Measurements from ENCODE around the gene LGALS9.

DNA sequence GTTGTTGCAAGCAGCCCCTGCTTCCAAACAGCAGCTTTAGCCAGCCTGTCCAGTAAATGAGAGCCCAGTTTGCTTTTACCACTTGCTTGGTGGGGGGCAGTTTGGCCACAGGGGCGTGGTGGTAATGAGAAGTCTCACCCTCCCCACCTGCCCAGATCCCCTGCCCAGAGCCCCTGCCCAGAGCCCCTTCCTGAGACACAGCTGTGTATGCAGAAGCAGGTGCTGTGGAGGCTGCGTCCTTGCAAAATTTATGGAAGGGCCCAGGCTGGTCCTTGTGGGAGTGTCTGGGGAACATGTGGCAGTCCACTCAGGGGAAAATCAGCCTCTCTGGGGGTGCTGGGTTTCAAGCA, 27.6 kb upstream of the LGALS9 start:
- TF ChIP-seq, protein P1, sequence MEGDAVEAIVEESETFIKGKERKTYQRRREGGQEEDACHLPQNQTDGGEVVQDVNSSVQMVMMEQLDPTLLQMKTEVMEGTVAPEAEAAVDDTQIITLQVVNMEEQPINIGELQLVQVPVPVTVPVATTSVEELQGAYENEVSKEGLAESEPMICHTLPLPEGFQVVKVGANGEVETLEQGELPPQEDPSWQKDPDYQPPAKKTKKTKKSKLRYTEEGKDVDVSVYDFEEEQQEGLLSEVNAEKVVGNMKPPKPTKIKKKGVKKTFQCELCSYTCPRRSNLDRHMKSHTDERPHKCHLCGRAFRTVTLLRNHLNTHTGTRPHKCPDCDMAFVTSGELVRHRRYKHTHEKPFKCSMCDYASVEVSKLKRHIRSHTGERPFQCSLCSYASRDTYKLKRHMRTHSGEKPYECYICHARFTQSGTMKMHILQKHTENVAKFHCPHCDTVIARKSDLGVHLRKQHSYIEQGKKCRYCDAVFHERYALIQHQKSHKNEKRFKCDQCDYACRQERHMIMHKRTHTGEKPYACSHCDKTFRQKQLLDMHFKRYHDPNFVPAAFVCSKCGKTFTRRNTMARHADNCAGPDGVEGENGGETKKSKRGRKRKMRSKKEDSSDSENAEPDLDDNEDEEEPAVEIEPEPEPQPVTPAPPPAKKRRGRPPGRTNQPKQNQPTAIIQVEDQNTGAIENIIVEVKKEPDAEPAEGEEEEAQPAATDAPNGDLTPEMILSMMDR (conservative IDR thresholded peaks at IDR 0.05; ENCODE audit: low read depth in 2 of 2): no peak; a peak in 1 of 4 replicates
- TF ChIP-seq POLR2AphosphoS5 (IDR thresholded peaks at IDR 0.05; ENCODE audit: low read depth) (no peak), ZNF114 (CRISPR knock-in tag; IDR thresholded peaks at IDR 0.05) (no peak), EZH2 (IDR thresholded peaks at IDR 0.05; ENCODE audit: low read depth, unreplicated experiment) (no peak), JUNB (IDR thresholded peaks at IDR 0.05; ENCODE audit: unreplicated experiment) (no peak), EZH2phosphoT487 (IDR thresholded peaks at IDR 0.05; ENCODE audit: unreplicated experiment) (no peak), ZNF331 (CRISPR knock-in tag; IDR thresholded peaks at IDR 0.05; ENCODE audit: low read depth) (no peak), NANOG (IDR thresholded peaks at IDR 0.05; ENCODE audit: borderline replicate concordance) (no peak), CREB1 (CRISPR knock-in tag; IDR thresholded peaks at IDR 0.05; ENCODE audit: low read depth) (no peak), STAT1 (IDR thresholded peaks at IDR 0.05; ENCODE audit: unreplicated experiment) (no peak)
- TF ChIP-seq, protein P2, sequence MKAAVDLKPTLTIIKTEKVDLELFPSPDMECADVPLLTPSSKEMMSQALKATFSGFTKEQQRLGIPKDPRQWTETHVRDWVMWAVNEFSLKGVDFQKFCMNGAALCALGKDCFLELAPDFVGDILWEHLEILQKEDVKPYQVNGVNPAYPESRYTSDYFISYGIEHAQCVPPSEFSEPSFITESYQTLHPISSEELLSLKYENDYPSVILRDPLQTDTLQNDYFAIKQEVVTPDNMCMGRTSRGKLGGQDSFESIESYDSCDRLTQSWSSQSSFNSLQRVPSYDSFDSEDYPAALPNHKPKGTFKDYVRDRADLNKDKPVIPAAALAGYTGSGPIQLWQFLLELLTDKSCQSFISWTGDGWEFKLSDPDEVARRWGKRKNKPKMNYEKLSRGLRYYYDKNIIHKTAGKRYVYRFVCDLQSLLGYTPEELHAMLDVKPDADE (IDR thresholded peaks at IDR 0.05): no peak
- TF ChIP-seq, protein P3, sequence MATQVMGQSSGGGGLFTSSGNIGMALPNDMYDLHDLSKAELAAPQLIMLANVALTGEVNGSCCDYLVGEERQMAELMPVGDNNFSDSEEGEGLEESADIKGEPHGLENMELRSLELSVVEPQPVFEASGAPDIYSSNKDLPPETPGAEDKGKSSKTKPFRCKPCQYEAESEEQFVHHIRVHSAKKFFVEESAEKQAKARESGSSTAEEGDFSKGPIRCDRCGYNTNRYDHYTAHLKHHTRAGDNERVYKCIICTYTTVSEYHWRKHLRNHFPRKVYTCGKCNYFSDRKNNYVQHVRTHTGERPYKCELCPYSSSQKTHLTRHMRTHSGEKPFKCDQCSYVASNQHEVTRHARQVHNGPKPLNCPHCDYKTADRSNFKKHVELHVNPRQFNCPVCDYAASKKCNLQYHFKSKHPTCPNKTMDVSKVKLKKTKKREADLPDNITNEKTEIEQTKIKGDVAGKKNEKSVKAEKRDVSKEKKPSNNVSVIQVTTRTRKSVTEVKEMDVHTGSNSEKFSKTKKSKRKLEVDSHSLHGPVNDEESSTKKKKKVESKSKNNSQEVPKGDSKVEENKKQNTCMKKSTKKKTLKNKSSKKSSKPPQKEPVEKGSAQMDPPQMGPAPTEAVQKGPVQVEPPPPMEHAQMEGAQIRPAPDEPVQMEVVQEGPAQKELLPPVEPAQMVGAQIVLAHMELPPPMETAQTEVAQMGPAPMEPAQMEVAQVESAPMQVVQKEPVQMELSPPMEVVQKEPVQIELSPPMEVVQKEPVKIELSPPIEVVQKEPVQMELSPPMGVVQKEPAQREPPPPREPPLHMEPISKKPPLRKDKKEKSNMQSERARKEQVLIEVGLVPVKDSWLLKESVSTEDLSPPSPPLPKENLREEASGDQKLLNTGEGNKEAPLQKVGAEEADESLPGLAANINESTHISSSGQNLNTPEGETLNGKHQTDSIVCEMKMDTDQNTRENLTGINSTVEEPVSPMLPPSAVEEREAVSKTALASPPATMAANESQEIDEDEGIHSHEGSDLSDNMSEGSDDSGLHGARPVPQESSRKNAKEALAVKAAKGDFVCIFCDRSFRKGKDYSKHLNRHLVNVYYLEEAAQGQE (IDR thresholded peaks at IDR 0.05; ENCODE audit: unreplicated experiment): no peak
- TF ChIP-seq, protein P4, sequence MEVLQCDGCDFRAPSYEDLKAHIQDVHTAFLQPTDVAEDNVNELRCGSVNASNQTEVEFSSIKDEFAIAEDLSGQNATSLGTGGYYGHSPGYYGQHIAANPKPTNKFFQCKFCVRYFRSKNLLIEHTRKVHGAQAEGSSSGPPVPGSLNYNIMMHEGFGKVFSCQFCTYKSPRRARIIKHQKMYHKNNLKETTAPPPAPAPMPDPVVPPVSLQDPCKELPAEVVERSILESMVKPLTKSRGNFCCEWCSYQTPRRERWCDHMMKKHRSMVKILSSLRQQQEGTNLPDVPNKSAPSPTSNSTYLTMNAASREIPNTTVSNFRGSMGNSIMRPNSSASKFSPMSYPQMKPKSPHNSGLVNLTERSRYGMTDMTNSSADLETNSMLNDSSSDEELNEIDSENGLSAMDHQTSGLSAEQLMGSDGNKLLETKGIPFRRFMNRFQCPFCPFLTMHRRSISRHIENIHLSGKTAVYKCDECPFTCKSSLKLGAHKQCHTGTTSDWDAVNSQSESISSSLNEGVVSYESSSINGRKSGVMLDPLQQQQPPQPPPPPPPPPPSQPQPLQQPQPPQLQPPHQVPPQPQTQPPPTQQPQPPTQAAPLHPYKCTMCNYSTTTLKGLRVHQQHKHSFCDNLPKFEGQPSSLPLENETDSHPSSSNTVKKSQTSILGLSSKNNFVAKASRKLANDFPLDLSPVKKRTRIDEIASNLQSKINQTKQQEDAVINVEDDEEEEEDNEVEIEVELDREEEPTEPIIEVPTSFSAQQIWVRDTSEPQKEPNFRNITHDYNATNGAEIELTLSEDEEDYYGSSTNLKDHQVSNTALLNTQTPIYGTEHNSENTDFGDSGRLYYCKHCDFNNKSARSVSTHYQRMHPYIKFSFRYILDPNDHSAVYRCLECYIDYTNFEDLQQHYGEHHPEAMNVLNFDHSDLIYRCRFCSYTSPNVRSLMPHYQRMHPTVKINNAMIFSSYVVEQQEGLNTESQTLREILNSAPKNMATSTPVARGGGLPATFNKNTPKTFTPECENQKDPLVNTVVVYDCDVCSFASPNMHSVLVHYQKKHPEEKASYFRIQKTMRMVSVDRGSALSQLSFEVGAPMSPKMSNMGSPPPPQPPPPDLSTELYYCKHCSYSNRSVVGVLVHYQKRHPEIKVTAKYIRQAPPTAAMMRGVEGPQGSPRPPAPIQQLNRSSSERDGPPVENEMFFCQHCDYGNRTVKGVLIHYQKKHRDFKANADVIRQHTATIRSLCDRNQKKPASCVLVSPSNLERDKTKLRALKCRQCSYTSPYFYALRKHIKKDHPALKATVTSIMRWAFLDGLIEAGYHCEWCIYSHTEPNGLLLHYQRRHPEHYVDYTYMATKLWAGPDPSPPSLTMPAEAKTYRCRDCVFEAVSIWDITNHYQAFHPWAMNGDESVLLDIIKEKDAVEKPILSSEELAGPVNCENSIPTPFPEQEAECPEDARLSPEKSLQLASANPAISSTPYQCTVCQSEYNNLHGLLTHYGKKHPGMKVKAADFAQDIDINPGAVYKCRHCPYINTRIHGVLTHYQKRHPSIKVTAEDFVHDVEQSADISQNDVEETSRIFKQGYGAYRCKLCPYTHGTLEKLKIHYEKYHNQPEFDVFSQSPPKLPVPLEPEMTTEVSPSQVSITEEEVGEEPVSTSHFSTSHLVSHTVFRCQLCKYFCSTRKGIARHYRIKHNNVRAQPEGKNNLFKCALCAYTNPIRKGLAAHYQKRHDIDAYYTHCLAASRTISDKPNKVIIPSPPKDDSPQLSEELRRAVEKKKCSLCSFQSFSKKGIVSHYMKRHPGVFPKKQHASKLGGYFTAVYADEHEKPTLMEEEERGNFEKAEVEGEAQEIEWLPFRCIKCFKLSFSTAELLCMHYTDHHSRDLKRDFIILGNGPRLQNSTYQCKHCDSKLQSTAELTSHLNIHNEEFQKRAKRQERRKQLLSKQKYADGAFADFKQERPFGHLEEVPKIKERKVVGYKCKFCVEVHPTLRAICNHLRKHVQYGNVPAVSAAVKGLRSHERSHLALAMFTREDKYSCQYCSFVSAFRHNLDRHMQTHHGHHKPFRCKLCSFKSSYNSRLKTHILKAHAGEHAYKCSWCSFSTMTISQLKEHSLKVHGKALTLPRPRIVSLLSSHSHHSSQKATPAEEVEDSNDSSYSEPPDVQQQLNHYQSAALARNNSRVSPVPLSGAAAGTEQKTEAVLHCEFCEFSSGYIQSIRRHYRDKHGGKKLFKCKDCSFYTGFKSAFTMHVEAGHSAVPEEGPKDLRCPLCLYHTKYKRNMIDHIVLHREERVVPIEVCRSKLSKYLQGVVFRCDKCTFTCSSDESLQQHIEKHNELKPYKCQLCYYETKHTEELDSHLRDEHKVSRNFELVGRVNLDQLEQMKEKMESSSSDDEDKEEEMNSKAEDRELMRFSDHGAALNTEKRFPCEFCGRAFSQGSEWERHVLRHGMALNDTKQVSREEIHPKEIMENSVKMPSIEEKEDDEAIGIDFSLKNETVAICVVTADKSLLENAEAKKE (CRISPR knock-in tag; IDR thresholded peaks at IDR 0.05): no peak
